ENCODE results near the gene ENO2.

The ENO2 gene

DNA sequence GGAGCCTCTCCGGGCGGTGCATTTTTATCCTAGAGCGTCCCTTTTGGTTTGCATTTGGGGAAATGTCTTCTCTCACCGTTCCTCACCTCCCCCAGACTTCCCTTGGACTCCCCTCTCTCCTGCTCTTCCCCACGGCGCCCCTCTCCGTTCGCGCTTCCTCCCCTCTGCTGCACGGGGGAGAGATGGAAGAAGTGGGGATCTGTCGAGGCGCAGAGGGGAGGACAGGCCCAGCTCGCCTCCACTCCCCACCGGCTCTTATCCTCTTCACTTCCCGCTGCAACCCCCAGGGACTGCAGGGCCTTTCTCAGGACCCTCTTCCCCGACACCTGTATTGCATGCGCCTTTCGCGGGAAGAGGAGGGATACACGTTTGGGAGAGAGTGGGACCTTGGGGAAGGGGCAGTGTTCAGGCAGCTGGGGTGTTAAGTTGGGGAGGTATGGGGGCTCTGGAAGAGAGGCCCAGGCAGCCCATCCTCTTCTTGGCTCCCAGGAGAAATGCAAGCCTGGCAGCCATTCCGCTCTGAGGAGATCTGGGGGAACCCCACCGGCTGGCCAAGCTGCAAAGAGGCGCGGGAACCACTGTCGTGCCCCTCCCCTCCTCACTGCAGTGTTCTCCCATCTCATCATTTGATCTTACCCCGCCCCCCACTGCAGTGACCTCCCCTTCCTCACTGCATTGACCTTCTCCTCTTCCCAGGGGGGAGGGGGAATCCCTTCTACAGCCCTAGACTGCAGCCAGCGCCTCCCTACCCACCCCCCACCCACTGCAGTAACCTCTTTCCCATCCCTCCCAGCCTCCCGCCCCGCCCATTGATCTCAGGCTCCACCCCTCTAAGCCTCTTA is 788 bp downstream of the ENO2 start:
- no peak for TF ChIP-seq CTCF (IDR thresholded peaks at IDR 0.05; ENCODE audit: insufficient read depth, low read length, missing control alignments)
- ChIA-PET POLR2A (interaction anchor here (0.6 to 1.3 kb wide), 3 partner anchors 10 to 198 kb away, joined by 3 to 4 read pairs (median 3); no protein-coding TSS in a partner anchor), CTCF (interaction anchor here (0.8 to 8.2 kb wide), 3 partner anchors 10 to 34 kb away, joined by 3 to 98 read pairs (median 3); partner anchors contain the start of gene ATN1)
- H3K4me3 ChIP-seq (ENCODE audit: low read depth, low read length), result peak overlapping the region; percentile 69
- DNase-seq (ENCODE audit: low read depth, low spot score), result no peak

DNA sequence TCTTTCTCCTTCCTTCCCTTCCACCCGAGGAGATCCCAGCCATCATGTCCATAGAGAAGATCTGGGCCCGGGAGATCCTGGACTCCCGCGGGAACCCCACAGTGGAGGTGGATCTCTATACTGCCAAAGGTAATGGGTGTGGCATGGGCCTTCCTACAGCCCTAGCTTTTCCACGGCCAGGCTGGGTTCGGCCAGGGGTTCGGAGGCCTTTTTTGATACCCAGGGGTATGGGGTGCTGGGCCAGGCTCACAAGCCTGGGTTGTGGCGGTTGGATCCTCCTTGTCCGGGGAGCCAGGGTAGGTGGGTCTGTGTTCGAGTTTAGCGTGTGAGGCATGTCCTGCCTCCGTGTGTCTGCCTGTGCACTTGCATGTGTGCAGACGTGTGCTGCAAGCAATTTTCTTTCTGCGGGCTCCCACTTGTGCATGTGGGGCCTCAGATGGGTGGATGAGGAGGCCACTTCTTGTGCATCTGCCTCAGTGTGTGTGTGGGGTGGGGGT is 1.5 kb downstream of the ENO2 start:
- H3K4me3 ChIP-seq (ENCODE audit: low read depth, low read length), result peak overlapping the region; percentile 69
- CTCF ChIA-PET, result interaction anchor here (1.0 to 8.2 kb wide), 3 partner anchors 9 to 43 kb away, joined by 3 to 98 read pairs (median 16); partner anchors contain the start of gene SPSB2
- POLR2A ChIA-PET, result interaction anchor here (0.6 kb wide), 1 partner anchor 10 kb away, joined by 3 read pairs; no protein-coding TSS in a partner anchor
- no peak for TF ChIP-seq CTCF (IDR thresholded peaks at IDR 0.05; ENCODE audit: insufficient read depth, low read length, missing control alignments)
- no peak for DNase-seq (ENCODE audit: low read depth, low spot score)

GRCh38 chr12:6916426-6917200 is 2.2 kb downstream of the ENO2 start:
- TF ChIP-seq CTCF (IDR thresholded peaks at IDR 0.05; ENCODE audit: insufficient read depth, low read length, missing control alignments), result no peak
- POLR2A ChIA-PET, result interaction anchor here (1.0 to 1.2 kb wide), 2 partner anchors 9 to 27 kb away, joined by 3 read pairs; partner anchors contain the start of genes C12orf57 and RNU7-1
- H3K4me3 ChIP-seq (ENCODE audit: low read depth, low read length), result peak overlapping the region; percentile 6
- DNase-seq (ENCODE audit: low read depth, low spot score), result no peak
- CTCF ChIA-PET, result interaction anchor here (0.7 to 8.2 kb wide), 9 partner anchors 9 to 50 kb away, joined by 3 to 98 read pairs (median 3); partner anchors contain the start of gene SPSB2

- no peak for DNase-seq (ENCODE audit: low read depth, low spot score)
- no peak overlapping the region for H3K4me3 ChIP-seq (ENCODE audit: low read depth, low read length)
- TF ChIP-seq CTCF (IDR thresholded peaks at IDR 0.05; ENCODE audit: insufficient read depth, low read length, missing control alignments), result no peak
- CTCF ChIA-PET, result interaction anchor here (0.7 to 8.2 kb wide), 7 partner anchors 8 to 200 kb away, joined by 3 to 98 read pairs (median 4); partner anchors contain the start of gene SPSB2
- POLR2A ChIA-PET, result interaction anchor here (0.7 to 1.2 kb wide), 3 partner anchors 8 to 45 kb away, joined by 3 read pairs; partner anchors contain the start of genes C12orf57, RNU7-1 and SPSB2
These were observed 3.3 kb downstream of the ENO2 start for GRCh38 chr12:6917491-6918231.

DNA sequence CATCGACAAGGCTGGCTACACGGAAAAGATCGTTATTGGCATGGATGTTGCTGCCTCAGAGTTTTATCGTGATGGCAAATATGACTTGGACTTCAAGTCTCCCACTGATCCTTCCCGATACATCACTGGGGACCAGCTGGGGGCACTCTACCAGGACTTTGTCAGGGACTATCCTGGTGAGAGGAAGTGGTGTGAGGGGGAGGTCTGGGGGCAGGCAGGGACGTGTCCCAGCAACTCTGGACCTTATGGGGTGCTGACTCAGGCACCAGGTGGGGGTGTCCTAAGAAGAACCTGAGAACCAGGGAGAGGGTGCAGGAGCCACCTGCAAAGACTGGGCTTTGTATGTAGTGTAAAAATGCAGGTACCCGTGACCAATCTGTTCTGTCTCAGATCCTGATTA is 5.2 kb downstream of the ENO2 start:
- POLR2A ChIA-PET, result interaction anchor here (1.0 kb wide), 1 partner anchor 24 kb away, joined by 3 read pairs; the partner anchor contains the start of genes C12orf57 and RNU7-1
- TF ChIP-seq CTCF (IDR thresholded peaks at IDR 0.05; ENCODE audit: insufficient read depth, low read length, missing control alignments), result no peak
- CTCF ChIA-PET, result interaction anchor here (0.7 to 1.5 kb wide), 6 partner anchors 12 to 48 kb away, joined by 3 to 4 read pairs (median 3); no protein-coding TSS in a partner anchor
- H3K4me3 ChIP-seq (ENCODE audit: low read depth, low read length), result no peak overlapping the region
- no peak for DNase-seq (ENCODE audit: low read depth, low spot score)

All from AG04449 (cell line).